Mesothelial cell of epicardium (in vitro differentiated cells): ENCODE measurements around the gene TMEM119. TPM values are rescaled to one million over a fixed set of nuclear protein-coding genes. Genes with fewer than 3 reads are reported as not detected.
A peak's percentile ranks its signal among the peaks of the same experiment; 100 is the strongest.
"Not testable (repeated sequence)": the region's sequence is repeated elsewhere in the genome, so short reads cannot be mapped to it uniquely, and the experiment has no call there.

ENCODE experiments used
- DNase-seq, 2 experiments: peaks; one replicate each; pipeline ENCODE4 v3.0.0; 2021; ENCODE audit warnings: low spot score in 2 of 2; ENCODE audit not compliant: unreplicated experiment in 2 of 2
- H3K27ac Mint-ChIP-seq: 2 replicates; pipeline ENCODE4 v1.8.0; 2021; ENCODE audit warnings: mixed read lengths
- H3K27me3 Mint-ChIP-seq: 2 replicates; pipeline ENCODE4 v1.8.0; 2021; ENCODE audit warnings: low read depth, mixed read lengths
- H3K36me3 Mint-ChIP-seq: 2 replicates; pipeline ENCODE4 v1.8.0; 2021; ENCODE audit warnings: mixed read lengths
- H3K4me1 Mint-ChIP-seq: 2 replicates; pipeline ENCODE4 v1.8.0; 2021; ENCODE audit warnings: mixed read lengths
- H3K4me3 Mint-ChIP-seq: 2 replicates; pipeline ENCODE4 v1.8.0; 2021; ENCODE audit warnings: mild to moderate bottlenecking, moderate library complexity, mixed read lengths
- H3K9me3 Mint-ChIP-seq: 2 replicates; pipeline ENCODE4 v1.8.0; 2021; ENCODE audit warnings: mixed read lengths
- CTCF ChIP-seq: fragments of 200-600 bp; sonication (generic); IDR thresholded peaks from one replicate; pipeline ENCODE4 v1.5.0; 2021; ENCODE audit warnings: antibody characterized with exemption; ENCODE audit not compliant: unreplicated experiment
- total RNA-seq: library from RNA; stranded (reverse); gene quantifications from 3 replicates; pipeline ENCODE4 v1.2.1, GENCODE V29; 2021

TMEM119 gene
- total RNA-seq, 1 donor from 2014 or later: 41.2 TPM

- no peaks in the 10 kb centered on the region for H3K9me3 Mint-ChIP-seq
- peaks cover 39% of the 10 kb centered on the region for H3K4me1 Mint-ChIP-seq
- H3K4me3 Mint-ChIP-seq: peak overlapping the region; percentile 100
Observed at GRCh38 chr12:108560321-108560721, 37.6 kb downstream of the TMEM119 start.

GRCh38 chr12:108559748-108560147, 38.1 kb downstream of the TMEM119 start:
- Mint-ChIP-seq H3K27me3 (no peaks in the 10 kb centered on the region), H3K4me3 (peak overlapping the region; percentile 100), H3K27ac (peak overlapping the region; percentile 100), H3K9me3 (no peaks in the 10 kb centered on the region), H3K4me1 (peaks cover 40% of the 10 kb centered on the region), H3K36me3 (peaks cover 1% of the 10 kb centered on the region)
- DNase-seq: no peak
- no peak for TF ChIP-seq CTCF

More at GRCh38 chr12:108560321-108560721, 37.6 kb downstream of the TMEM119 start:
- no peak for TF ChIP-seq CTCF
- H3K36me3 Mint-ChIP-seq: peaks cover 3% of the 10 kb centered on the region
- no peak for DNase-seq
- peak overlapping the region; percentile 100 for H3K27ac Mint-ChIP-seq
- no peaks in the 10 kb centered on the region for H3K27me3 Mint-ChIP-seq

GRCh38 chr12:108559007-108559655, 38.8 kb downstream of the TMEM119 start:
- H3K4me1 Mint-ChIP-seq: peaks cover 40% of the 10 kb centered on the region
- H3K36me3 Mint-ChIP-seq: no peaks in the 10 kb centered on the region
- H3K27me3 Mint-ChIP-seq: no peaks in the 10 kb centered on the region
- no peak overlapping the region for H3K27ac Mint-ChIP-seq
- TF ChIP-seq CTCF: no peak
- peak overlapping the region; percentile 100 for H3K4me3 Mint-ChIP-seq
- no peak for DNase-seq
- H3K9me3 Mint-ChIP-seq: no peaks in the 10 kb centered on the region

GRCh38 chr12:108555383-108555782, 42.5 kb downstream of the TMEM119 start:
- not testable (repeated sequence) for DNase-seq, H3K4me3 Mint-ChIP-seq, H3K36me3 Mint-ChIP-seq, H3K9me3 Mint-ChIP-seq, H3K27ac Mint-ChIP-seq, H3K27me3 Mint-ChIP-seq
- peaks cover 30% of the 10 kb centered on the region for H3K4me1 Mint-ChIP-seq

- no peak for TF ChIP-seq CTCF
- no peak overlapping the region for H3K4me3 Mint-ChIP-seq
- H3K9me3 Mint-ChIP-seq: no peaks in the 10 kb centered on the region
- peaks cover 17% of the 10 kb centered on the region for H3K4me1 Mint-ChIP-seq
- no peaks in the 10 kb centered on the region for H3K27me3 Mint-ChIP-seq
- no peak for DNase-seq
- no peak overlapping the region for H3K27ac Mint-ChIP-seq
- no peaks in the 10 kb centered on the region for H3K36me3 Mint-ChIP-seq
Observed at GRCh38 chr12:108553799-108554198, 44.1 kb downstream of the TMEM119 start.

GRCh38 chr12:108551535-108551934, 46.3 kb downstream of the TMEM119 start:
- H3K4me1 Mint-ChIP-seq: peaks cover 9% of the 10 kb centered on the region
- peak overlapping the region; percentile 13 for H3K27ac Mint-ChIP-seq
- DNase-seq: no peak

More at GRCh38 chr12:108551535-108551934, 46.3 kb downstream of the TMEM119 start:
- Mint-ChIP-seq H3K9me3 (no peaks in the 10 kb centered on the region), H3K4me3 (no peak overlapping the region), H3K36me3 (peaks cover 10% of the 10 kb centered on the region), H3K27me3 (no peaks in the 10 kb centered on the region)
- no peak for TF ChIP-seq CTCF
